AG08396 (cell line): Measurements from ENCODE around the gene DRC3.
A peak's percentile ranks its signal among the peaks of the same experiment; 100 is the strongest.

Source experiments
- DNase-seq: peaks from one replicate; pipeline ENCODE4 v3.0.0; 2012; ENCODE audit warnings: low spot score, mixed read lengths

DRC3 gene

DNA sequence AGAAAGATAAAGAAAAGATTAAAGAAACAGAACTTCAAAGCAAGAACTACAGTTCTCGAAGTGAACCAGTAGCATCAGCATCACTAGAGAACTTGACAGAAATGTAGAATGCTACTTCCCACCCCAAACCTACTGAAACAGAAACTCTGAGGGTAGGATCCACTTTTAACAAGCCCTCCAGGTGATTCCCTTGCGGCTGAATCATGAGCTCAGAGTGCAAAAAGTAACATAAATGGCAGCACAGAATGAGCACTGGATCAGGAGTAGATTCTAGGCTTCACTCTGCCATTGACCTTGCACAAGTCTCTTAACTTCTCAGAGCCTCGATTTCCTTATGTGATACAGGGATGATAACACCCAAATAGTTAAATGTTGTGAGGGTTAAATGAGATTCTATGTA is 6.3 kb upstream of the DRC3 start:
- no peak for DNase-seq

- DNase-seq: no peak
Observed at GRCh38 chr17:17970699-17971430, 1.8 kb upstream of the DRC3 start.

DNA sequence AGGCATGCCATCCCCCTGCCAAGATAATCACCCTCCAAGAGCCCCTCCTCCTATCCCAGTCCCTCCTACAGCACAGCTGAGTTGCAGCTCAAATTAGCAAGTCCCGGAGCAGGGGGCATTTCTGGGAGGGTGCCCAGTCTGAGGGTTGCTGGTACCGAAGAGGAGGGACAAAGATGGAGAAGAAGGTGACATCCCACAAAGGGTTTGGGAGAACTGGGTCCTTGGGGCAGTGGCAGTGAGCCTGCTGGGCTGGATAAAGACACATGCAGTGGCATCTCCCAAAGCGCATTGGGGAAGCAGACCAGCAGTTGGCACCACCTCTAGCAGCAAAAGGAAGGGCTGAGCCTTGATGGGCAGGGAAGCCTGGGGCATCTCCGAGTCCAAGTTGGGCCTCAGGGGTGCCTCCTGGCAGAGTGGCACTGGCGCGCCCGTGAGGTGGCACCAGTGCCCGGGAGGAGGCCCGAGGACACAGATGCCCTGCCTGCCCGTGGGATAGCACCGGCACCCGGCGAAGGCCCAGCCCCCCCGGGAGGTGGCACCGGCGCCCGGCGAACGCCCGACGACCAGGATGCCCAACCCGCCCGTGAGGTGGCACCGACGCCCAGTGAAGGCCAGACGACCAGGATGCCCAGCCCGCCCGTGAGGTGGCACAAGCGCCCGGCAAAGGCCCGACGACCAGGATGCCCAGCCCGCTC is 1.1 kb upstream of the DRC3 start:
- peak; percentile 25 for DNase-seq

GRCh38 chr17:17972952-17973254 is 241 bp downstream of the DRC3 start:
- no peak for DNase-seq

- no peak for DNase-seq
Observed at GRCh38 chr17:17975436-17975835, 2.8 kb downstream of the DRC3 start.

- DNase-seq: no peak
Observed at GRCh38 chr17:17976931-17977570, 4.4 kb downstream of the DRC3 start.

GRCh38 chr17:17978481-17979424 is 6.1 kb downstream of the DRC3 start:
- DNase-seq: no peak

DNA sequence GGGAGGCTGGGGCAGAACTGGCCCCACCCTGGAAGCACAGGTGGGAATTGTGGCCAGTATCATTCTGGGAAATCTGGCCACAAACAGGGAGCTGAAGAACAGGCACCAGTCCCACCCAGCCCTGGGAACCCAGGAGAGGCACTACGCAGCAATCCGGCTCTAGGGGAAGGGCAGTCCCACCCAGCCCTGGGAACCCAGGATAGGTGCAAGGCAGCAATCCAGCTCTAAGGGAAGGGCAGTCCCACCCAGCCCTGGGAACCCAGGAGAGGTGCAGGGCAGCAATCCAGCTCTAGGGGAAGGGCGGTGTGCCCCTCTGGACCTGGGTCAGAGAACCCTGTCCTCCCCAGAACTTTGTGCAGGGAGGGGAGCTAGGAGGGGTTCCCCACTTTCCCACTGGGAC is 7.1 kb downstream of the DRC3 start:
- DNase-seq: no peak

GRCh38 chr17:17981330-17981729 is 8.7 kb downstream of the DRC3 start:
- DNase-seq: no peak

GRCh38 chr17:17982801-17983200 is 10.1 kb downstream of the DRC3 start:
- DNase-seq: no peak

GRCh38 chr17:17983376-17983775 is 10.7 kb downstream of the DRC3 start:
- no peak for DNase-seq

DNA sequence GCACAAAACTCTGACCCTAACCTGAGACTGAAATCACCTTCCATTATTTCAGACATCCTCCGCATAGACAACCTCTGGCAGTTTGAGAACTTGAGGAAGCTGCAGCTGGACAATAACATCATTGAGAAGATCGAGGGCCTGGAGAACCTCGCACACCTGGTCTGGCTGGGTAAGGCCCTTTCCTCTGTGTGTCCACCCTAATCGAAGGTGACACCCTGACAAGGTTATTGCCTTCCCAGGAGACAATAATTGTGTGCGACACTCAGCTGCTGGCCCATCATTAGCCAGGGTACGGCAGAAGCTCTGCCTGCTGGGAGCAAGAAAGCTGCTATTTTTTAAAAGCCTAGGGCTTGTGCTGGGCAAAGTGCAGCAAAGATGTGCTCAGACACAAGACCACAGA is 11.1 kb downstream of the DRC3 start:
- DNase-seq: no peak

- DNase-seq: no peak
Observed at GRCh38 chr17:17985153-17985552, 12.5 kb downstream of the DRC3 start.

DNA sequence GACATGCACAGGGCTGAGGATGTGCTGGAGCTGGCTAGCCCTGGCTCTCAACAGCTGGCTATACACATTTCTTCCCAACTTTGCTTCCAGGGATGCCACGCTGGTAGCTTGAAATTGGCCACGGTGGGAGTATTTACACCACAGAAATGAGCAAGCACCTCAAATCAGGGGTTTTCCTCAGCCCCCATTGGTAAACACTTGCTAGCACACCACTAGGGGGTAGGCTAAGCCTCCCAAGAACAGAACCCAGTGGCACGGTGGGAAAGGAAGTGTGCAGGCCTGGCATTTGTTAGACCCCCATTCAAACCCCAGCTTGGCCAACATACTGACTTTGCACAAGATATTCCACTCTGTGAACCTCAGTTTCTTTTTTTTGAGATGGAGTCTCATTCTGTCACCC is 12.9 kb downstream of the DRC3 start:
- DNase-seq: no peak

DNA sequence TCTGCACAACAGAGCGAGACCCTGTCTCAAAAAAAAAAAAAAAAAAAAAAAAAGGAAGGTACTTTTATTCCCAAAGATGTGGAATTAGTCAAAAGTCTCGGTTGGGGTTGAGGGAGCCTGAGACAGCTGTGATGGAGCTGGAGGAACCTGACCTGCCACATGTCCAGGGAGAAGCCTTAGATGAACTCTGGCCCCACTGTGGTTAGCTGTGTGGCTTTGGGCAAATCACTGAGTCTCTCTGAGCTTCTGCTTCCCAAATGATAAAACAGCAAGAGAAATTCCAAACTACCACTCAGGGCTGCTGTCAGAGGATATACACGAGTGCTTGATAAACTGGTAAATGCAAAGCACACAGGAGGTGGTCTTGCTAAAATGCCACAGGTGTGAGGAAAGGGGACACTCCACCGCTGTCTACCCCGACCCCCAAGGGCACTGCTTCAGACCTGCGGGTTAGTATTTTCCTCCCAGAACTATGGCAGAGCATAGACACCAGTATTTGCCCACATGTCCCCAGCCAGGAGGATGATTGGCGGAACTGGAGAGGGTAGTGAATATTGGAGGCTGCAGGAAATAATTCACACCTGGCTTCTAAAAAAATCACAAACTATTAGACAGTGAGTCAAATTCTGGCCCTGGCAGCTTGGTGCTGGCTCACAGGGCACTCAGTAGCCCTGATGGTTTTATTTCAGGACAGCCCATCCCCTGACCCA is 14.7 kb downstream of the DRC3 start:
- no peak for DNase-seq

- no peak for DNase-seq
Observed at GRCh38 chr17:17987901-17988300, 15.2 kb downstream of the DRC3 start.

DNA sequence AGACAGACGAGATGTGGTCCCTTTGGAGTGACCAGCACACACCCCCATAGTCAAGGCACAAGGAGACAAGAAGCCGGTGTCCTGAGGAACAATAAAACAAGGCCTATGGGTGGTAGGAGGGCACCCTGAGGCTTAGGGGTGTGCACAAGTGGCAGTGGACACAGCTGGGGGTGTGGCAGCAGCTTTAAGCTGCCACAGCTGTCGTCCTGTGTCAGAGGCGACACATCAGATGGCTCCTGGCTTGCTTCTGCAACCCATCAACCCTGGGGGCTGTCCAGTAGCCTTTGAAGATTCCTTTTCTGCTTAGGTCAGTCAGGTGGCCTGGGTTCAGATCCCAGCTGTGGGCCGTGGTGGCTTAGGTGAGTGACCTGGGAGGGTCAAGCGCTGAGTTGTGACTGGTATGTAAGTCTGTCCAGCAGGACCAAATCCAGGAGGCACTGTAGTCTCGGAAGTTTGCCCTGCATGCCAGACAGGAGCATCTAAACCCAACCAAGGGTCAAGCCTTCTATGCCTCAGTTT is 15.8 kb downstream of the DRC3 start:
- DNase-seq: no peak

DNA sequence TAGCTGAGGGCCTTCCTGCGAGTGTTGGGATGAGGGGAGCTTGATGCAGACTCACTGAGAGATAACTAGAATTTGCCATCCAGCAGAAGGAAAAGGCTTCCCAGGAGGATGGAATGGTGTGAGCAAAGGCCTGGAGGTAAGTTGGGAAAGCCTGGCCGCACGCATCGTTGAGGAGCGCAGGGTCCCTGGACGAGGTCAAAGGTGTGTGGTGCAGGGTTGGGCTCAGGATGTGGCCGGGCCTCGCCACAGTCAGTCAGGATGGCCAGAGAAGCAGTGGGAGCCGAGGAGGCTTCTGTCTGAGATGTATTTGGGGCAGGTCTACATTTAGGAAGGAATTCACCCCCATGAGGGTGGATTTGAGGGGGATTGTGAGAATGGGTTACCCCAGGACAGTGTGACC is 16.4 kb downstream of the DRC3 start:
- DNase-seq: no peak

DNA sequence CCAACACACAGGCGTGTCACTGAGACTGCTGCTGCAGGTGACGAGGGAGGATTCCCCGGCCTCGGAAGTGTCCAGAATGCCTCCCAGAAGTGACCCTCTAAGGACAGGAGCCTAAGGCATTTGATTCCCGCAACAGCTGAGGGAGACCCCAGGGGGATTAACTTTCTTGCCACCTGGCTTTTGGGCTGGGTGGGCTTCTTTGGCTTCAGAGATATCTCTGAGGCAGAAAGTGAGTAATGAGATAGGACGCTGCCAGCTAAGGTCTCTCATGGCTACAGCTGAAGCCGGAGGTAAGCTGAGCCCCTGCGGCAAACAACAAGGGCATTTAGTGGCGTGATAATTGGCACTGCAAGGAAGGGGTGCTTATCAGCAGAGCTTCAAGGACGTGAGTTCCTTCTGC is 17.0 kb downstream of the DRC3 start:
- no peak for DNase-seq

DNA sequence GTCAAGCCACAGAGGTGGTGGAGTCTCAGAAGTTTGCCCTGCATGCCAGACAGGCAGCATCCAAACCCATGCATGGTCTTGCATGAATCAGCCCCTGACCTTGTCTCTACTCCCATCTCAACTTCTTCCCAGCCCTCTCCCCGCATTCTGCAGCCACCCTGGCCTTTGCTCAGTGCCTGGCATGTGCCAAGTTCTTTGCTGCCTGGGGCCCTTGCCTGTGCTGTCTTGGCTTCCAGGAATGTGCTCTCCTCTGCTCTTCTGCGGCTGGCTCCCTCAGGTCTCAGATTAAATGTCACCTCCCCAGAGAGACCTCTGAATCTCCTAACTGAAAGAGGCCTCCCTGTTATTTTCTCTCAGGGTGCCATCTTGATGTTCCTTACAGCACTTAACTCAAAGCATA is 17.6 kb downstream of the DRC3 start:
- no peak for DNase-seq

- no peak for DNase-seq
Observed at GRCh38 chr17:17993366-17993765, 20.7 kb downstream of the DRC3 start.

DNA sequence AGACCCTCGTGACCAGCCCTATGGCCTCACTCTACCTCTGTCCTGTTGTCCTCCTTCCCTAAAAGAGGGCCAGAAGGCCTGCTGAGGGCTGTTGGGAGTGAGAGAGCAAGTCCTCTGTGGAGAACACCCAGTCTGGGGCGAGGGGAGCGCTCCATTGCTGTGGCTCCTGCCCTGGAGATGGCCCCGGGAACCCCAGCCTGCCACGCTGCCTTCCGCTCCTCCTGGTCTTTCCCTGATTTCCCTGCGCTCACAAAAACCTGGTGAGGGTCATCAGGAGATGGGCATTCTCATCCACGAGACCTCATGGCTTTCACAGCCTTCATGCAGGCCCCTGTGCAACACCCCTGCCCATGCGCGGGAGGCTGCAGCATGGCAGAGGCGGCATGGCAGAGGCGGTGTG is 21.2 kb downstream of the DRC3 start:
- no peak for DNase-seq
